Right atrium auricular region (tissue), 2 donors: ENCODE data around the gene KL. TPM values are rescaled to one million over a fixed set of nuclear protein-coding genes. Genes with fewer than 3 reads are reported as not detected.

Source experiments
- DNase-seq: peaks from one replicate; pipeline ENCODE4 v3.0.0-alpha.2; 2019; ENCODE audit warnings: low spot score
- H3K27ac ChIP-seq, 2 donors: fragments of 200-600 bp; sonication (generic); 1 replicate in 1 of 2; 2 replicates in 1 of 2; pipeline ENCODE4 v1.5.1; 2016 to 2019
- H3K27me3 ChIP-seq, 2 donors: fragments of 200-600 bp; sonication (generic); one replicate each; pipeline versions ENCODE4 v1.5.1 to v1.6.0; 2017 to 2019
- H3K36me3 ChIP-seq: fragments of 200-600 bp; sonication (generic); one replicate; pipeline ENCODE4 v1.5.1; 2016
- H3K4me1 ChIP-seq, 2 donors: fragments of 200-600 bp; sonication (generic); one replicate each; pipeline versions ENCODE4 v1.5.1 to v1.6.0; 2017 to 2019
- H3K4me3 ChIP-seq, 2 donors: fragments of 200-600 bp; sonication (generic); 1 replicate in 1 of 2; 2 replicates in 1 of 2; pipeline ENCODE4 v1.5.1; 2017 to 2019; ENCODE audit warnings: mild to moderate bottlenecking in 1 of 2, moderate library complexity in 1 of 2
- H3K9me3 ChIP-seq, 2 donors: fragments of 200-600 bp; sonication (generic); one replicate each; pipeline ENCODE4 v1.5.1; 2019
- CTCF ChIP-seq, 2 donors: fragments of 200-600 bp; sonication (generic); IDR thresholded peaks; one replicate each; pipeline ENCODE4 v1.5.1; 2019; ENCODE audit warnings: antibody characterized with exemption in 2 of 2
- total RNA-seq, 2 donors: library from RNA; depleted of rRNA; stranded (reverse); fragments of >200 nt; gene quantifications; one replicate each; pipeline ENCODE4 v1.1.0, GENCODE V29; 2016

KL gene
- total RNA-seq, 2 donors from 2014 or later, result 1.4 to 2.4 TPM

GRCh38 chr13:33073338-33073737, 57.1 kb downstream of the KL start:
- Histone ChIP-seq H3K9me3 (no peaks in the 10 kb centered on the region), H3K4me1 (no peaks in the 10 kb centered on the region), H3K4me3 (no peak overlapping the region), H3K36me3 (no peaks in the 10 kb centered on the region), H3K27ac (no peak overlapping the region), H3K27me3 (no peaks in the 10 kb centered on the region)
- no peak for DNase-seq
- no peak for TF ChIP-seq CTCF (IDR thresholded peaks at IDR 0.05)

- no peak for DNase-seq
- H3K9me3 ChIP-seq, result no peaks in the 10 kb centered on the region
- no peak for TF ChIP-seq CTCF (IDR thresholded peaks at IDR 0.05)
- no peaks in the 10 kb centered on the region for H3K27me3 ChIP-seq
- no peaks in the 10 kb centered on the region for H3K36me3 ChIP-seq
- H3K27ac ChIP-seq, result no peak overlapping the region
- H3K4me1 ChIP-seq, result no peaks in the 10 kb centered on the region
- no peak overlapping the region for H3K4me3 ChIP-seq
These were observed 60.1 kb downstream of the KL start for GRCh38 chr13:33076001-33076992.

GRCh38 chr13:33078263-33078662, 62.0 kb downstream of the KL start:
- no peak for TF ChIP-seq CTCF (IDR thresholded peaks at IDR 0.05)
- Histone ChIP-seq H3K27ac (no peak overlapping the region), H3K9me3 (no peaks in the 10 kb centered on the region), H3K4me3 (no peak overlapping the region), H3K27me3 (no peaks in the 10 kb centered on the region), H3K36me3 (no peaks in the 10 kb centered on the region), H3K4me1 (no peaks in the 10 kb centered on the region)
- no peak for DNase-seq

GRCh38 chr13:33079960-33080359, 63.7 kb downstream of the KL start:
- Histone ChIP-seq H3K36me3 (no peaks in the 10 kb centered on the region), H3K4me1 (no peaks in the 10 kb centered on the region), H3K27ac (no peak overlapping the region), H3K27me3 (no peaks in the 10 kb centered on the region), H3K4me3 (no peak overlapping the region), H3K9me3 (no peaks in the 10 kb centered on the region)
- no peak for TF ChIP-seq CTCF (IDR thresholded peaks at IDR 0.05)
- DNase-seq, result no peak

- DNase-seq, result no peak
- Histone ChIP-seq H3K4me1 (no peaks in the 10 kb centered on the region), H3K4me3 (no peak overlapping the region), H3K27me3 (no peaks in the 10 kb centered on the region), H3K27ac (no peak overlapping the region), H3K36me3 (no peaks in the 10 kb centered on the region), H3K9me3 (no peaks in the 10 kb centered on the region)
- no peak for TF ChIP-seq CTCF (IDR thresholded peaks at IDR 0.05)
These were observed 64.9 kb downstream of the KL start for GRCh38 chr13:33080972-33081590.
